GM18507 (cell line): ENCODE data around the gene LMOD3.

ENCODE experiments used
- DNase-seq: peaks from one replicate; pipeline ENCODE4 v3.0.0; 2011; ENCODE audit warnings: low read depth; ENCODE audit not compliant: insufficient read length; ENCODE audit errors: extremely low spot score
- FAIRE-seq: peaks from 2 replicates; lab custom pipeline; 2011; peaks lifted over from hg19 to GRCh38; lab: Jason Lieb, UNC

LMOD3 gene

DNA sequence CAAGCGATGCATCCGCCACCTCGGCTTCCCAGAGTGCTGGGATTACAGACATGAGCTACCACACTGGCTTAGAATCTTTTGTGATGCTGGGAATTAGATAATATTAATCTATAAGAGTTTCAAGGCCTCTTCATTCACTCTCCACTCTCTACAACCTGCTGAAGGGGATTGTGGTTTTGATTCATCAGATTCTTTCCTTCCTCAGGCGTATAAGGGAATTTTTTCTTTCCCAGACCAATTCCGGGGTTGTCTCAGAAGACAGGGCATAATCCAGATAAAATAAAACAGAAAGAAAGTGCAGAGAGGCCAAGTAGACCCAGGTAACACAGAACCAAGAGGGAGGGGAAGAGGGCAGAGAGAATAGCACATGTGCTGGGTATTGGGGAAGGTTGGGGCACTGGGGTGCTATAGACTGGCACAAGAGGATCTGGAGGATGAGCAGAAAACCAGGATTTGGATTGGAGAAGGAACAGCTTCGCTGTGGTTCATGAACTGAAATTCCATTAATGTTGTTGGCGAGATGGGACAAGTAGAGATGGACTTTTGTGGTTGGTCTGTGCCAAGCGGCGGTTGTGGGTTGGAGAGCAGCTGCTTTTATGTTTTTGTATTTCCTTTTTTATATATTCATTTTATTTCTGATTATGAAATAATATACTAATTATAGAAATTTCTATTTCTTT is 24.8 kb downstream of the LMOD3 start:
- no peak for FAIRE-seq
- no peak for DNase-seq

DNA sequence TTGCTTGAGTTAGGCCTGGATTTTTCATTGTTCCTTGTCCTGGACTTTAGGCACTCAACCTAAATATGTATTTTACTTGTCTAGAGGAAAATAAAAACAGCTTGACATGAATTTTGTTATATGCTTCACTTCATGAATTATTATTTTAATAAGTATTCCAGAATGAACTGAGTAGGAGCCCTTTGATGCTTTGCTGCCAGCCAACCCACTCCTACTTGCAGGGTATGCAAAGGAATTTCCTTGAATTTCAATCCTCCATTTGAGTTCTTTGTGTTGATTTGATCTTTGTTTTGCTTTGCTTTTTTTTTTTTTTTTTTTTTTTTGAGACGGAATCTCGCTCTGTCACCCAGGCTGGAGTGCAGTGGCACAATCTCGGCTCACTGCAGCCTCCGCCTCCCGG is 26.1 kb downstream of the LMOD3 start:
- no peak for DNase-seq

DNA sequence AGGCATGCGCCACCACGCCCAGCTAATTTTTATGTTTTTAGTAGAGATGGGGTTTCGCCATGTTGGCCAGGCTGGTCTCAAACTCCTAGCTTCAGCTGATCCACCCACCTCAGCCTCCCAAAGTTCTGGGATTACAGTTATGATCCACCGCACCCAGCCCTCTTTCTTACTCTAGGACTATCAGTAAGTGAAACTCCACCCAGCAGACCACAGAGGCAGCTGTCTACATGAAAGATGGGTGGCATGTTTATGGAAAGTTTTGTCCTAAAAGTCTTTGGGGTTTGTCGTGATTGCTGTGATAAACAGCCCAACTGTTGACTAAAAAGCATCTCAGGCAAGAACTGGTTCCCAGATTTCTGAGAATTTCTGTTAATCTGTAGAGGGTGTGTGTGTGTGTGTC is 26.8 kb downstream of the LMOD3 start:
- FAIRE-seq = no peak
- DNase-seq = no peak

More for the DNA sequence above, 26.1 kb downstream of the LMOD3 start:
- FAIRE-seq = no peak

DNA sequence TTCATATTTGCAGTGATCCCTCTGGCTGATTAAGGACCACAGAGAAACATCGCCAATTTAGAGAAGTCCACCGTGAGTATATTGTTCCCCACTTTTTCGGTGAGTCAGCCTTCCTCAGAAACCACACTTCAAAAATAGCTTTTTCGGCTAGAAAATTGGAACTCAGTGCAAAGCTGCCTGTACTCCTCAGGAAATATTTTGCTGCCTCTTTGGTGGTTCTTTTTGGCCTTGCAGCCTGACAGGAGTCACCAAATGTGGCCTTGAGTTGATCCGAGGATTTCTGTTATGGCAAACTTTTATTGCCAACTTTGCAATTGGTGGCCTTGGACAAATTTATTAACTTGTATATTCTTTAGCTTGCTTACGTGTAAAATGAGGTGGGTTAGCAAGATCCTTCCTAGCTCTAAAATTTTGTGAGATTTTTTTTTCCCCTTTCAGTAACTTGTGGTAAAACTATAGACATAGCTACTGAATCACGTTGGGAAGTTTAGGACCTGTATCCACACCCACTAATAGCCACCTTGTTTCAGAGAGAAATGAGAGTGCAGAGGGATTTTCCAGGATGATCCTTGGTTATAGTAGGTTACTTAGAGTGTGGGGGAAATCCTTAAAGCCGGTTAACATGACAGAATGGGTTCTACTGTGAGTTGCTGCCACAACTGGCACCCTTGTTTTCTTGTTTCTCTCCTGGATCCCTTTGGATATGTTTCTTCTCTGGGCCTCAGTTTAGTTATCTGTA is 27.8 kb downstream of the LMOD3 start:
- FAIRE-seq (peak; percentile 54), DNase-seq (no peak)

DNA sequence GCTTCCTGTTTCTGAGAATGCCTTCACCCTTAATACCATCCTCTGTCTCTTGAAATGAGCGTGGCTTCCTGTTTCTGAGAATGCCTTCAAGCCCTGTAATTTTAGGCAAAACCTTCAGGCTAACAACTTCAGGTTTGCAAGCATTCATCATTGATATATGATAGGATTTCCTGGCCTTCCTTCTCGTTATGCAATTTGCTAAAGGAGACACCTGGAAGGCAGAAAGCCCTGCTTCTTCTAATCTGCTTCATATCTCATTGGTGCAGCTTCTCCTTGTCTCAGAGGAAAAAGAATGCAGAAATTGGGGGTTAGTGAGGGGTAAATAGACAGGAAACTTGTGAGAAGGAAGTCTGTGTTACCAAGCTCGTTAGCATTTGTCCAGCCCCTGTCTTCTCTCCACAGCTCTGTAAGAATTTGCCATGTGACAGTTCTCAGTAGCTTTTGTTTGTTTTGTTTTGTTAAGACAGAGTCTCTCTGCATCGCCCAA is 30.3 kb downstream of the LMOD3 start:
- peak; percentile 92 for FAIRE-seq
- DNase-seq = no peak

DNA sequence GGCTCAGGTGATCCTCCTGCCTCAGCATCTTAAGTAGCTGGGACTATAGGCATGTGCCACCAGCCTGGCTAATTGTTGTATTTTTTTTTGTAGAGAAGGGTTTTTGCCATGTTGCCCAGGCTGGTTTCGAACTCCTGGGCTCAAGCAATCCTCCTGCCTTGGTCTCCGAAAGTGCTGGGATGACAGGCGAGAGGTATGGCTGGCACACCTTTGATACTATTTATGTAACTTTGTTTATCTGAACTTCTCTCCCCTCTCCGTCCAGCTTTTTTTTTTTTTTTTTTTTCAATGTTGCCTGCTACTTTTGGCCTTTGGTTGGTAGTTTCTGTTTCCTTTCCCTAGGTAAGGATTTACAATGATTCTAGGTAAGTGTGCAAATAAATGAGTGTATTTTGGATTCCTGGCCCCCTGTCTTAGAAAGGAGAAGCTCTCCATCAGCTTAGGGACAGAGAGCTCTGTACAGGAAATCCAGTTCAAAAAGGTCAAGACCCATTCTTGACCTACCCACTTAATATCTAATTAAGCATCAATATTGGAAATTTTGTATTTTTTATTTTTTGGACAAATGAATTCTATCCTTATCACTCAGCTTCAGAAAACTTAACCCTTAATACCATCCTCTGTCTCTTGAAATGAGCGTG is 30.9 kb downstream of the LMOD3 start:
- FAIRE-seq (no peak), DNase-seq (no peak)

DNA sequence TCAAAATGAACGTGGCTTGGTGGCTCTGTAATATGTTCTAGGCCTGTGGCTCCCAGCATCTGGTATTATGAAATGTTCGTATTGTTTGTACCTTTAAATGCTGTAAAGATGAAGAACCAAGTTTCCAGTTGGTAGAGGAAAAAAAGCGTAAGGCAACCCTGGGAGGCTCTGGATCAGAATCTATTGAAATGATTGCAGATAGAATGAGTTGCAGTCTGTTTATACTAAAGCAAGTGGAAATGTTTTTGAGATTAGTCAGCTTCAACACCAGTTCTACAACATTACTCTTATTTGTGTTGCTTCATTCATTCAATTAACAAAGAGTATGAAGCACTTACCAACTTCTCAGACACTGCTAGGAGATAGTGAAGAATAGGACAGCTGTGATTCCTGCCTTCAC is 32.4 kb downstream of the LMOD3 start:
- DNase-seq = no peak
- FAIRE-seq = peak; percentile 18

DNA sequence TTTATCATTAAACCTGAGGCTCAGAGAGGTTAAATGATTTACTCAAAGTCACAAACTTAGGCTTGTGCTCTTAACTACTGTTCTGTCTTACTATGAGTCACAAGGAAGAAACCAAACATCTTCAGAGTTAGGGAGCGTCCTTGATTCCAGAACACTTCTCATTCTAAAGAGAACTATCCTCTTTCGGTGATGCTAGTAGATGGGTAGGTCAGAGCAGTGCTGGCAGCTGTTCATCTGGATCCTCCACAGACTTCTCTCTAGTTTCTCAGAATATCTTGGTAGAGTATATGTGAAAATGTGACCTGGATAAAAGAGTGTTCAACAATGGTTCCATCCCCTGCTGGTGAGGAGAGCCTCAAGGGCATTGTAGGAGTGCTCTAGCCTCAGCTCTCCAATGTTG is 34.3 kb downstream of the LMOD3 start:
- DNase-seq = no peak
- FAIRE-seq = peak; percentile 88

DNA sequence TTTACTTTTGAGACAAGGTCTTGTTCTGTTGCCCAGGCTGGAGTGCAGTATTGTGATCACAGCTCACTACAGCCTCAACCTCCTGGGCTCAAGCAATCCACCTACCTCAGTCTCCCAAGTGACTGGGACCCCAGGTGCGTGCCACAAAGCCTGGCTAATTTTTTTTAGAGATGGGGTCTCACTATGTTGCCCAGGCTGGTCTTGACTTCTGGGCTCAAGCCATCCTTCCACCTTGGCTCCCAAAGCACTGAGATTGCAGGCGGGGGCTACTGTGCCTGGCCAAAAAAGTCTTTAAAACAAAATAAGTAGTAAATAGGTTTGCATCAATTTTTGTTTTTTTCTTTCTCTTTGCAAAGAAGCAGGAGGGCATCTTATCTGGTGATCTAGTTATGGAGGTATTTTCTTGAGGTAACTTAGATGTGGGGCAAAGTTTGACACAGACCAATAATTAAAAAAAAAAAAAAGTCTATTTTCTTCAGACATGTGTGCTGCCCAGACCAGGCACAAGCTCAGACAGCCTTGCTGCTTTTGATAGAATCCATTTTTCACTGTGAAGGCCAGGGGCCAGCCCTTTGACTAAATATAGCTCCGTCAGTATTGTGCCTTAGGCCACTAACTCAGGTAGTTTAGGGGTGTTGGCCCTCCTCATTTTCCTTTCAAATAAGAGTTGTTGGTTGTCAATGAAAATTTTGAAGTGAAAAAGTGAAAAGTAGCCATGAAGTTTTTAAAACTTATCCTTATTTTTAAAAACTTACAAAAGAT is 35.2 kb downstream of the LMOD3 start:
- FAIRE-seq (peak; percentile 31), DNase-seq (no peak)

DNA sequence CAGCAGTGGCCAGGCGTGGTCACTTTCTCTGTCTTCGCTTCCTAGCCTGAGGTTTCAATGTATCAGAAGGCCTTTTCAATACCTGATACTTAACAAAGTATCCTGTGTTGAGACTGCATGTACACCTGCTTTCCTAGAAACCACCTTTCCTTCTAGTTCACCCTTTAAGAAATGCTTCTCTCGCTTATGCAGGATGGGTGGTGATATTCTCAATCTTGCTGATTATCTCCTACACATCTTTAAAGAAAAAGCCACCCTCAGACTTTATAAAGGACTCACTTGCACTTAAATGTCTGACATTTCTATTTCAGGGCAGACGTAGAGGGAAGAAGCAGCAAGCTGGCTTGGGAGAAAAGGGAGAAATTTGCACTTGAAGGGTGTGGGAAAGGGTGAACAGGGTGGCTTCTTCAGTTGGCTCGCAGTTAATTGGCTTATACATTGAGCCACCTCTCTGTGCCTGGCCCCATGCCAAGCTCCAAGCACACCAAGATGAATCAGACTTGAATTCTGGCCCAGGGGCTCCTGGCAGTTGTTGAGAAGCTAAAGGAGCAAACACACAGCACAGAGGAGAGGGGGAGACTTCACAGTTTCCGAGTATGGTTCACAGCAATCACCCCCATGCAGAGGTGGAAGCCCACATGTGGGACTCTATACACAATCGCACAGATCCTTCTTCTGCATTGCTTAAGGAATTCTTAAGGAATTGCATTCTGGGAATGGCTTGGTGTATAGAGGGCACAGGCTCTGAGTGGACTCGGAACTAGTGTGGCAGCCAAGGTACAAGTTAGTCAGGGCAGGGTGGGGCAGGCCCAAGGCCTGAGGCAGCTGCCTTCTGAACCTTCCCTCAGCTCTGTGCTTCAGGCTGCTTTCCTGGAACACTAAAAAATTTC is 36.3 kb downstream of the LMOD3 start:
- DNase-seq = no peak
- peak; percentile 70 for FAIRE-seq

DNA sequence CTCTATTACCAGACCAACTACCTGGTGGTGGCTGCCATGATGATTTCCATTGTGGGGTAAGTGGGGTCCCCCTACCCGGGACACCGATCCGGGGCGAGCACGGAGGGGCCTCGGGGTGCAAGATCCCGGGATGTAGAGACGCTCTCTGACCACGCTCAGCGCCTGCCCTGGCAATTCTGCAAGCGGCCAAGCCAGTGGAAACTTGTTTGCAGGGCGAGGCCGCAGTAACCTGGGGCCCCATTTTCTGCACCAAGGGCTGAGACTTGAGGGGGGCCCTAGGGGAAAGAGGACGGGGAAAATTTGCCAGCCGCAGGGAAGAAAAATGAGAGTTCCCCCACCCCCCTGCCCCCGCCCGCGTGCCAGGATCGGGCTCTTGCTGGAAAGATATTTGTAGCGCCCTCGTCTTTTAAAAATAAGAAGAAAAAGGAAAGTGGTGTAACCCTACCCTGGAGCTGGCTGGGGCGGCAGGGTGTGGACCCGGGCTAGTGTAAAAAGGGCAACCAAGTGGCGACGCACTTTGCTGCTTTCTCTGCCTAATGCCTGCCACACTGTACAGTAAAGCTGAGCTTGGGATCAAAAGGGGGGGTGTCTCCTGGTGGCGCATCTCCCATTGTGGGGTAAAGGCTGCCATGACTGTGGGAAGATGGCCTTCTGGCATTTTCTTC is 37.1 kb downstream of the LMOD3 start:
- DNase-seq = no peak
- FAIRE-seq = peak; percentile 68

DNA sequence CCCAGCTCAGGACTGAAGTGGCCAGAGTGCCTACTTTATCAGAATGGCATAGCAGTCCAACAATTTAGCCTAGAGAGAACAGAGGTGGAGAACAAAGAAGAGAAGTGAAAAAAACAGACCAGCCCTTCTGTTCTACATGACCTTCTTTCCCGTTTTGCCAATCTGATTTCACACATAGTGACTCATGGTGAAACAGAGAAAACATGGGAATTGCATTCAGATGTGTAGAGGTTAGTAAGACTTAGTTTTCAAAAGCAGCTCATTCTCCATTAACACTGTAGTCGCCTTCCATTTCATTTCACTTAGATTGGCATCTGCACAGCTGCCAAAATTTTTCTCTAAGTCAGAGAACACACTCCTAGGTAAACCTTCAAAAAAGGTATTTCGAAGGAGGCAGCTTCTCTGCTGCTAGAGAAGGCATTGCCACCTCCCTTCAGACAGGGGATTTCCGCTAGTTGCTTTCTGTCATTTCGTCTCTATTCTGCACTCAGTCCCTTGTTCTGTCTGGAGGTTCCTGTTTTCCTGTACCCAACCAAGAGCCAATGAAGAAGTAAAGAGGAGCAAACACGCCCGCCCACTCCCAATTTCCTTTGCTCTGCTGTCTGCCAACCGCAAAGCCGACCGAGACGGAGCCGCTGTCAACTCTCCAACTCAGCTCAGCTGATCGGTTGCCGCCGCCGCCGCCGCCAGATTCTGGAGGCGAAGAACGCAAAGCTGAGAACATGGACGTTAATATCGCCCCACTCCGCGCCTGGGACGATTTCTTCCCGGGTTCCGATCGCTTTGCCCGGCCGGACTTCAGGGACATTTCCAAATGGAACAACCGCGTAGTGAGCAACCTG is 37.8 kb downstream of the LMOD3 start, which contains the start of gene ARL6IP5:
Gene ARL6IP5 (plus strand): TSS at position 612 of the 842 bp plus-strand sequence. CDS start 111 bp downstream, at position 723.
- DNase-seq (peak; percentile 47), FAIRE-seq (peak; percentile 98)

DNA sequence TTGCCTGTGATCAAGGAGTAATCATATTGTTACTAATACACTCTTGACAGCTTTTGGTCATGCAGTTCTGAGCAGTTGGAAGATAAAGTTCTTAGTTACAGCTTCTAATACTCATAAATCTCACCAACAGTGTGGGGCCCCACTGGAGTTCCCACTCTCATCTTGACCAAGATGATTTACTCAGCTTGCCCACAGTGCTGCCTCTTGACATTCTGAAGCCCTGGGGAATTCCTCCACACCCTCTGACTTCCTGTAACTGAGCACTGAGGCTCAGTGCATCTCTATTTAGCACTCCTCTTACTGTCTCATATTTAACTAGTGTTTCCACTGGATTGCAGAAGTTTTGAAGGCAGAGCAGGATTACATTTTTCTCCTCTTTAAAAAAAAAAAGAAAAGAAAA is 39.6 kb downstream of the LMOD3 start:
- DNase-seq (no peak), FAIRE-seq (peak; percentile 95)

DNA sequence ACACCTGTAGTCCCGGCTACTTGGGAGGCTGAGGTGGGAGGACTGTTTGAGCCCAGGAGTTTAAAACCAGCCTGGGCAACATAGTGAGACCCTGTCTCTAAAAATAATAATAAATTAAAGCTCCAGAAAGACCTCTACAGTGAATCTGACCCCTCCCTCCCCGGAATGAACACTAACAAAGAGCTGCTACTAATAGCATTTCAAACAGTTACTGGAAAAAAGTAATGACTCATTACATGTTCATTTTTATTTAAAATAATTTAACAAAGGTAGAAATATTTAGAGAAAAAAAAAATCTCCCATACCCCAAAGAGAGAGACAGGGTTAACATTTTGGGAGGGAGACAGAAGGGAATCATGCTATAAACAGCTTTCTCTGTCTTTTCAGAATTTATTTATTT is 40.0 kb downstream of the LMOD3 start:
- no peak for DNase-seq
- no peak for FAIRE-seq

DNA sequence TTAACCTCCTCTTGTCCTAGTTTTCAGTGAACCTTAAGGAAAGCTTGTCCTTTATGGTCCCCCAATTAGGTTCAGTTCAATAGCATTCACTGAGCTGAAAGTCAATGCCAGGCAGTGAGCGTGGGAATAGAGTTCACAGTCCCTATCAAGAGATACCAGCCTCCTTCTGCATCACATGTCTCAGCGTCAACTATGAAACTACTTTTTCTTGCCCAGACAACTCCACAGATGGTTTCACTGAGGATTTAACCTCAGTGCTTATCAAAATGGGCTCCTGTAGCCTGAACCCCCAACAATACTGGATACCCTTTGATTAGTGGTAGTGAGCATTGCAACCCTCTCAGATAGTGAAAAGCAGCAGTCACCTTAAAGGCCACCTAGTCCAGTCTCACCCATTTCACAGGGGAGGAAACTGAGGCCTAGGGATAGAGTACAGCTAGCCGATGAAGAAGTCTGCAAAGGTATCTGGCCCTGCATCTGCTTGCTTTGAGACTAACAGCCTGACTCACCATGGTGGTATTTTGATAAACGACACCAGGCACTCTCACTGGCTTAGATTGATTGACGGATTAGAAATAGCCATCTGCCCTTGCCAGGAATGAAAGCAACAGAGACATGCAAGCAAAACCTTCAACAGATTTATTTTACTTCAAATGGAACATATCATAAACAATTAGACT is 40.7 kb downstream of the LMOD3 start:
- DNase-seq = no peak
- peak; percentile 78 for FAIRE-seq

DNA sequence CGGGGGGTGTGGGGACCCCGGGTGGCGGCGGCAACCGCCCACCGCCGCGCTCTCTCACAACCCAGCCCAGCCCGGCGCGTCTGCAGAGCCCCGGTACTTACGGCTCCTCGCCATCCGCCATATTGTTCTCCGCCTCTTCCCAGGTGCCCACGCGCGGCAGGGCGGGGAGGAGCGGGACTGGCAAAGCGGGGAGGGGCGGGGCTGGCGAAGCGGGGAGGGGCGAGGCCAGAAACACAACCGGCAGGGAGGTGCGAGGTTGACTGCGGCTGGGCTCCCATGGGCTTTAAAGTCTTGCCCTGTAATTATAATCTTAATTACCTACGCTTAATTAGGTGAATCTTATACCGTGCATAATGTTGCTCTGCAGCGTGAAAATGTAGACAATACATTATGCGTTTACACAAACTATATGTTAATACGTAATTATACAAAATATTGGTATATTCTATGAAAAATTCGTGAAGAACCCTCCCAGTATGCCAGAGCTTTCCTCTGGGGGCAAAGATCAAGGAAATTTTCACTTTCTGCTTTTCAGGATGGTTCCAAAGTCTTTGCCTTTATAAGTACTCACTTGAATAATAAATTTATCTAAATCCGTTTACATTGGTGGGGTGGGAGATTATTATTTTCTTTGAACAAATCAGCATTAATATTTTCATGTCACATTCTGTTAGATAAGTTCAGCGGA is 42.0 kb downstream of the LMOD3 start, which contains the start of gene UBA3:
Gene UBA3 (minus strand): TSS at position 133 of the 688 bp plus-strand sequence. CDS start 12 bp downstream, at position 121.
- peak; percentile 89 for FAIRE-seq
- peak; percentile 50 for DNase-seq
